Right lobe of liver (tissue), 6 donors: ENCODE data around the gene MAFB. TPM values are rescaled to one million over a fixed set of nuclear protein-coding genes. Genes with fewer than 3 reads are reported as not detected.

Source experiments
- ATAC-seq, 4 donors: fragments of 200-7000 bp; cut with Tn5 transposase; one replicate each; pipeline ENCODE4 v1.9.1; 2020; ENCODE audit warnings: mild to moderate bottlenecking in 4 of 4, moderate library complexity in 4 of 4
- DNase-seq, 3 donors: peaks; one replicate each; pipeline ENCODE4 v3.0.0-alpha.2; 2020
- H3K27ac ChIP-seq, 3 donors: fragments of 200-600 bp; one replicate each; pipeline ENCODE4 v1.8.0; 2022
- H3K27me3 ChIP-seq, 2 donors: fragments of 200-600 bp; one replicate each; pipeline ENCODE4 v1.8.0; 2022
- H3K36me3 ChIP-seq, 4 donors: fragments of 200-600 bp; sonication (generic) in 1 of 4; one replicate each; pipeline versions ENCODE4 v1.5.1 to v1.8.0; 2017 to 2022; ENCODE audit warnings: control low read depth in 1 of 4
- H3K4me1 ChIP-seq, 4 donors: fragments of 200-600 bp; sonication (generic) in 1 of 4; one replicate each; pipeline versions ENCODE4 v1.5.1 to v1.8.0; 2017 to 2022; ENCODE audit warnings: control low read depth in 1 of 4
- H3K4me3 ChIP-seq, 3 donors: fragments of 200-600 bp; one replicate each; pipeline ENCODE4 v1.8.0; 2022
- H3K9me3 ChIP-seq, 4 donors: fragments of 200-600 bp; sonication (generic) in 1 of 4; one replicate each; pipeline versions ENCODE4 v1.5.1 to v1.8.0; 2017 to 2022; ENCODE audit warnings: control low read depth in 1 of 4
- CTCF ChIP-seq, 4 donors: fragments of 200-600 bp in 3 of 4; fragments of 450-650 bp in 1 of 4; IDR thresholded peaks; one replicate each; pipeline versions ENCODE4 v1.5.1 to v1.8.0; 2016 to 2022; ENCODE audit warnings: antibody characterized with exemption in 4 of 4, mild to moderate bottlenecking in 2 of 4
- POLR2A ChIP-seq: fragments of 450-650 bp; IDR thresholded peaks from one replicate; pipeline ENCODE4 v1.6.1; 2017; ENCODE audit warnings: antibody characterized with exemption, mild to moderate bottlenecking
- WGBS: methylation state at CpG from one replicate; pipeline ENCODE4 v1.1.6; 2018; ENCODE audit warnings: low coverage, low lambda C conversion rate; ENCODE audit not compliant: insufficient coverage; ENCODE audit errors: missing lambda C conversion rate; 5-methylcytosine and 5-hydroxymethylcytosine counted together
- intact Hi-C, 2 donors: fragments of 100-400 bp; cut with DNase I; formaldehyde crosslinking; loops; one replicate each; pipeline versions ENCODE4 v1.11.2 to v1.14.1; 2022
- total RNA-seq, 6 experiments: library from RNA; depleted of rRNA in 2 of 6; stranded (reverse); fragments of >200 nt in 2 of 6; fragmentation: NEBNext Ultra II Directional in 3 of 6; extraction: Animal tissue kit (Norgen Biotek cat#: 25700) in 3 of 6; gene quantifications; one replicate each; pipeline versions ENCODE4 v1.1.0 to v1.2.4, GENCODE V29; 2016 to 2023
- donor health status: DM: no; HTN: yes; CAD: no.
- donor health status: DM: no; HTN: no; CAD: no.
- donor health status: DM: no; HTN: no; CAD: no.
- donor health status: DM: no; HTN: yes; CAD: no.
- donor health status: DM: no; HTN: yes; CAD: no.

MAFB gene
- total RNA-seq, 6 experiments from 2014 or later = 16.6 to 32.3 (median 22.5) TPM

GRCh38 chr20:40646813-40647212, 42.2 kb downstream of the MAFB start:
- intact Hi-C loops = no loop called here
- no peak overlapping the region for H3K4me3 ChIP-seq
- peaks cover 0 to 12% (median 2%) of the 10 kb centered on the region in 4 donors for H3K4me1 ChIP-seq
- TF ChIP-seq POLR2A (no peak), CTCF (IDR thresholded peaks at IDR 0.05) (no peak)
- 71% methylated on average over 2 of the region's 6 CpGs for WGBS
- no peak overlapping the region for H3K27ac ChIP-seq
- H3K36me3 ChIP-seq = no peaks in the 10 kb centered on the region
- no peak for ATAC-seq
- no peaks in the 10 kb centered on the region for H3K27me3 ChIP-seq
- no peaks in the 10 kb centered on the region for H3K9me3 ChIP-seq
- DNase-seq = no peak

- peaks cover 0 to 13% (median 2%) of the 10 kb centered on the region in 4 donors for H3K4me1 ChIP-seq
- no peak overlapping the region for H3K27ac ChIP-seq
- H3K27me3 ChIP-seq = no peaks in the 10 kb centered on the region
- intact Hi-C loops = no loop called here
- DNase-seq = no peak
- H3K4me3 ChIP-seq = no peak overlapping the region
- 20% methylated on average over 6 of the region's 8 CpGs for WGBS
- TF ChIP-seq CTCF (IDR thresholded peaks at IDR 0.05) = no peak
- no peak for TF ChIP-seq POLR2A
- peak in 2 of 4 donors; percentile 30 to 35 for ATAC-seq
- no peaks in the 10 kb centered on the region for H3K36me3 ChIP-seq
- no peaks in the 10 kb centered on the region for H3K9me3 ChIP-seq
Observed at GRCh38 chr20:40646361-40646760, 42.7 kb downstream of the MAFB start.

DNA sequence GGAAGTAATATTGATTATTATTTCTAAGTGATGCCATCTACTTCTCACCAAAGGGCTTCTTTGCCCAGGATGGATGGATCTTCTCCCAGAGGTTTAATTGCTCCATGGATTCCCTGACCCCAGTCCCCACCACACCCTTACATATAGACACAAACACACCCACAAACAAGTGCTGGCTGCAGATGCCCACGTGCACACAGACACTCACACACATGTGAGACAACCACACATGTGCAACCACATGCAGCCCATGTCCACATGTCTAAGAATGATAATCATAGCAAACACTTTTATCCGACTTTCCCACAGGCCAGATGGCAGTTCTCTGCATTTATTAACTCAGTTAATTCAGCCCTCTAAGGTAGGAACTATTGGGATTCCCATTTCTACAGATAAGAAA, 44.2 kb downstream of the MAFB start:
- H3K4me1 ChIP-seq = peaks cover 0 to 13% (median 2%) of the 10 kb centered on the region in 4 donors
- H3K27me3 ChIP-seq = no peaks in the 10 kb centered on the region
- WGBS = 86% methylated on average over 1 of the region's 2 CpGs
- no peak overlapping the region for H3K27ac ChIP-seq
- H3K36me3 ChIP-seq = no peaks in the 10 kb centered on the region
- H3K9me3 ChIP-seq = no peaks in the 10 kb centered on the region
- H3K4me3 ChIP-seq = no peak overlapping the region
- DNase-seq = no peak
- TF ChIP-seq CTCF (IDR thresholded peaks at IDR 0.05) = no peak
- TF ChIP-seq POLR2A = no peak
- no peak for ATAC-seq
- intact Hi-C loops = no loop called here

- H3K9me3 ChIP-seq = no peaks in the 10 kb centered on the region
- no peak overlapping the region for H3K4me3 ChIP-seq
- no peak for DNase-seq
- no peak overlapping the region for H3K27ac ChIP-seq
- no CpG with 5 or more reads among the region's 5 CpGs for WGBS
- intact Hi-C loops = no loop called here
- peaks cover 0 to 12% (median 2%) of the 10 kb centered on the region in 4 donors for H3K4me1 ChIP-seq
- no peak for TF ChIP-seq CTCF (IDR thresholded peaks at IDR 0.05)
- TF ChIP-seq POLR2A = no peak
- ATAC-seq = peak in 3 of 4 donors; percentile 29 to 74 (median 54)
- H3K27me3 ChIP-seq = no peaks in the 10 kb centered on the region
- no peaks in the 10 kb centered on the region for H3K36me3 ChIP-seq
Observed at GRCh38 chr20:40643891-40644290, 45.1 kb downstream of the MAFB start.

DNA sequence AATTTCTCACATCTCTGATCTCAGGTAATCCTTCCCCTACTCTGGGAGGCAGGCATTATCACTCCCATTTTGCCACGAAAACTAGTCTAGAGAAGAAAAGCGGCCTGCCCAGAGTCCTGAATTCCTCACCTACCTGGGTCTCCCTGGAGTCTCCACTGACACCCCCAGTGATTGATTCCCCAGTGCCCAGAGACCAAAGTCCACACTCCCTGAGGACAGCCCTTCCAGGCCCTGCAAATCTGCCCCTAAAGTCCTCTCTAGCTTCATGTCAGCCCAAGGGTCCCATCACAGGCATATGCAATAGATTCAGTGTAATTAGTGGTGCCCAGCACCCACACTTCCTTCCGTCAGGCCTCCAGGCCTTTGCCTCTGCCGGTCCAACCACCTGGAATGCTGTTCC, 47.2 kb downstream of the MAFB start:
- intact Hi-C loops = no loop called here
- H3K36me3 ChIP-seq = no peaks in the 10 kb centered on the region
- peaks cover 0 to 5% (median 0%) of the 10 kb centered on the region in 4 donors for H3K4me1 ChIP-seq
- peak in 2 of 4 donors; percentile 9 to 43 for ATAC-seq
- H3K9me3 ChIP-seq = no peaks in the 10 kb centered on the region
- TF ChIP-seq CTCF (IDR thresholded peaks at IDR 0.05) = no peak
- TF ChIP-seq POLR2A = no peak
- DNase-seq = peak in 1 of 3 donors; percentile 44
- no peak overlapping the region for H3K27ac ChIP-seq
- no peaks in the 10 kb centered on the region for H3K27me3 ChIP-seq
- 63% methylated on average over 3 of the region's 4 CpGs for WGBS
- H3K4me3 ChIP-seq = no peak overlapping the region
